Measurements from ENCODE around the gene CASKIN2.

The CASKIN2 gene

GRCh38 chr17:75502072-75502720, 13.1 kb downstream of the CASKIN2 start:
- H4K20me1 ChIP-seq (ENCODE audit: insufficient read depth, low read length): no peaks in the 10 kb centered on the region
- TF ChIP-seq EZH2 (optimal IDR thresholded peaks at IDR 0.05; ENCODE audit: low read depth, low read length) (no peak), CTCF (IDR thresholded peaks at IDR 0.05; ENCODE audit: low read length) (no peak), EZH2phosphoT487 (IDR thresholded peaks at IDR 0.05; ENCODE audit: low read length) (no peak)
- no peak overlapping the region for H2AFZ ChIP-seq (ENCODE audit: low read length)
- H3K27ac ChIP-seq (ENCODE audit: low read length): no peak overlapping the region
- H3K79me2 ChIP-seq (ENCODE audit: low read length): no peaks in the 10 kb centered on the region
- H3K4me2 ChIP-seq (ENCODE audit: low read depth, low read length): no peak overlapping the region
- no peaks in the 10 kb centered on the region for H3K4me1 ChIP-seq (ENCODE audit: low read length)
- no peaks in the 10 kb centered on the region for H3K27me3 ChIP-seq (replicated peaks; ENCODE audit: insufficient read depth, low read length)
- H3K9ac ChIP-seq (ENCODE audit: low read length): no peak overlapping the region
- H3K9me2 ChIP-seq (replicated peaks; ENCODE audit: insufficient read depth, low read length): no peaks in the 10 kb centered on the region
- H3K9me3 ChIP-seq (replicated peaks; ENCODE audit: insufficient read depth, low read length): no peaks in the 10 kb centered on the region
- H3K4me3 ChIP-seq (ENCODE audit: low read length): no peak overlapping the region
- H3F3A ChIP-seq (ENCODE audit: insufficient read depth, low read length): no peaks in the 10 kb centered on the region
- DNase-seq: no peak
- H3K36me3 ChIP-seq (replicated peaks; ENCODE audit: insufficient read depth, low read length): no peaks in the 10 kb centered on the region

GRCh38 chr17:75501378-75502071, 13.8 kb downstream of the CASKIN2 start:
- no peaks in the 10 kb centered on the region for H4K20me1 ChIP-seq (ENCODE audit: insufficient read depth, low read length)
- no peak overlapping the region for H3K4me3 ChIP-seq (ENCODE audit: low read length)
- no peaks in the 10 kb centered on the region for H3K36me3 ChIP-seq (replicated peaks; ENCODE audit: insufficient read depth, low read length)

GRCh38 chr17:75500419-75501216, 14.7 kb downstream of the CASKIN2 start:
- DNase-seq: no peak
- H3K9ac ChIP-seq (ENCODE audit: low read length): no peak overlapping the region

More at GRCh38 chr17:75501378-75502071, 13.8 kb downstream of the CASKIN2 start:
- Histone ChIP-seq H3K9me2 (replicated peaks; ENCODE audit: insufficient read depth, low read length) (no peaks in the 10 kb centered on the region), H3K4me2 (ENCODE audit: low read depth, low read length) (no peak overlapping the region), H3K4me1 (ENCODE audit: low read length) (no peaks in the 10 kb centered on the region), H3K9ac (ENCODE audit: low read length) (no peak overlapping the region), H3K27me3 (replicated peaks; ENCODE audit: insufficient read depth, low read length) (no peaks in the 10 kb centered on the region), H3K9me3 (replicated peaks; ENCODE audit: insufficient read depth, low read length) (no peaks in the 10 kb centered on the region), H2AFZ (ENCODE audit: low read length) (no peak overlapping the region), H3K27ac (ENCODE audit: low read length) (no peak overlapping the region), H3F3A (ENCODE audit: insufficient read depth, low read length) (no peaks in the 10 kb centered on the region), H3K79me2 (ENCODE audit: low read length) (no peaks in the 10 kb centered on the region)
- TF ChIP-seq CTCF (IDR thresholded peaks at IDR 0.05; ENCODE audit: low read length) (no peak), EZH2 (optimal IDR thresholded peaks at IDR 0.05; ENCODE audit: low read depth, low read length) (no peak), EZH2phosphoT487 (IDR thresholded peaks at IDR 0.05; ENCODE audit: low read length) (no peak)
- no peak for DNase-seq

More at GRCh38 chr17:75500419-75501216, 14.7 kb downstream of the CASKIN2 start:
- Histone ChIP-seq H3K9me3 (replicated peaks; ENCODE audit: insufficient read depth, low read length) (no peaks in the 10 kb centered on the region), H3K9me2 (replicated peaks; ENCODE audit: insufficient read depth, low read length) (no peaks in the 10 kb centered on the region), H3K4me2 (ENCODE audit: low read depth, low read length) (no peak overlapping the region), H3K27ac (ENCODE audit: low read length) (no peak overlapping the region), H3K4me3 (ENCODE audit: low read length) (no peak overlapping the region), H2AFZ (ENCODE audit: low read length) (no peak overlapping the region), H3K79me2 (ENCODE audit: low read length) (no peaks in the 10 kb centered on the region), H3F3A (ENCODE audit: insufficient read depth, low read length) (no peaks in the 10 kb centered on the region), H3K36me3 (replicated peaks; ENCODE audit: insufficient read depth, low read length) (no peaks in the 10 kb centered on the region), H3K27me3 (replicated peaks; ENCODE audit: insufficient read depth, low read length) (no peaks in the 10 kb centered on the region), H3K4me1 (ENCODE audit: low read length) (no peaks in the 10 kb centered on the region), H4K20me1 (ENCODE audit: insufficient read depth, low read length) (no peaks in the 10 kb centered on the region)
- TF ChIP-seq EZH2phosphoT487 (IDR thresholded peaks at IDR 0.05; ENCODE audit: low read length) (no peak), EZH2 (optimal IDR thresholded peaks at IDR 0.05; ENCODE audit: low read depth, low read length) (no peak), CTCF (IDR thresholded peaks at IDR 0.05; ENCODE audit: low read length) (no peak)

All from MM.1S (cell line).